ENCODE measurements around the gene ULK1.

The ULK1 gene

GRCh38 chr12:131894313-131894860 is at the start of gene ULK1:
Gene ULK1, plus strand, starts transcription at chr12:131894622. Its CDS starts 380 bp downstream, at chr12:131895002.
- DNase-seq = peak; percentile 97

GRCh38 chr12:131844656-131845055 is 49.8 kb upstream of the ULK1 start:
- no peak for DNase-seq

GRCh38 chr12:131845121-131845520 is 49.3 kb upstream of the ULK1 start:
- no peak for DNase-seq

DNA sequence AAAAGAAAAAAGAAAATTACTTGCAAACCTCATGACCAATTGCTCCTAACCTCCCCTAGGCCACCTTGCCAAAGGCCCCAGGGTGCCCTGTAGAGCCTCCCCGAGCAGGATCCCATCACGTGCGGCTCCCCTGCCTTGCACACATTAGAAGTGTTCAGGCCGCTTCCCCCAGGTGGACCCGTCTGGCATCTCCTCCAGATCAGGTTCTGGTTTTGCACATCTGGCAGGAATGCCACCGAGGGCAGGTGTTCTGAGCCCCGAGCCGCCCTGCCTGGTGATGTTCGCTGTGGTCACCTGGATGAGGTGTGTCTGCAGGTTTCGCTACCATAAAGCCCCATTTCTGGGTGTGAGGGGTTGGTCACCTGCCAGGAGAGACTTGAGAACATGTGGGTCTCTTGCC is 47.0 kb upstream of the ULK1 start:
- no peak for DNase-seq

DNA sequence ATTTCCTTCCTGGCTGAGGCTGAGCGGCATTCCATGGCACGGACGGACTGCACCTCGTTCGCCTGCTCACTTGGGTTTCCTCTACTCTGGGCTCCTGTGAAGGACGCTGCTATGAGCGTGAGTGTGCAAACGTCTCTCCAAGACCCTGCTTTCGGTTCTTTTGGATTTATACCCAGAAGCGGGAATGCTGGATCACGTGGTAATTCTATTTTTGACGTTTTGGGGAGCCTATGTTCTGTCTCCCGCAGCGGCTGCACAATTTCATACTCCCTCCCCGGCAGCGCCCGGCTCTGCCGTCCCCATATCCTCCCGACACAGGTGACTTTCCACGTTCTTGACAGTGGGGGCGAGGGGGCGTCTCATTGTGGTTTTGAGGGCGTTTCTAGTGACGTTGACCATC is 45.7 kb upstream of the ULK1 start:
- DNase-seq = no peak

DNA sequence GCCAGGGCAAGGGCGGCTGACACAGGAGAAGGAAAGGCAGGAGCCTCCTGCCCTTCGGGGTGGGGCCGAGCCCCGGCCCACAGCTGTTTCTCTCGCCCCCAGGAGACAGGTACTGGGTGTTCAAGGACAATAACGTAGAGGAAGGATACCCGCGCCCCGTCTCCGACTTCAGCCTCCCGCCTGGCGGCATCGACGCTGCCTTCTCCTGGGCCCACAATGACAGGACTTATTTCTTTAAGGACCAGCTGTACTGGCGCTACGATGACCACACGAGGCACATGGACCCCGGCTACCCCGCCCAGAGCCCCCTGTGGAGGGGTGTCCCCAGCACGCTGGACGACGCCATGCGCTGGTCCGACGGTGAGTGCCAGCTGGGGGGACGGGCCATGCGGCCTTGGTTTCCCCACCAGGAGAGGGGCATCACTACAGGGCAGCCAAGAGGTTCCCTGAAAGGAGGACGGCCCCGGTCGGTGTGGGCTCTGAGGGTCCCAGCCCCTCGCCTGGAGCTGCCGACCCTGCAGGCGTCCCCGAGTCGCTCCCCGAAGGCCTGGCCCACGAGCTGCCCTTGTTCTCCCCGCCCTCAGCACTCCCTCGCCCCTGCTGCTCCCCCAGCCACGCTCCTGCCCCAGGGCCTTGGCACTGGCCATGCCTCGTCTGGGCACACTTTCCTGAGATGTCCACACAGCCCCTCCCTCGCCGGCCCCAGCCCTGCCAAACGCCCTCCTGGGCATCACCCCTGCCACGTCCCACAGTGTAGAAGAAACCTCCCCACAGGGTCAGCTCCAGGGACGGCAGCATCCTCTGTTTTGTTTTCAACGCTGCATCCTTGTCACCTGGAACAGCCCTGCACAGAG is 44.5 kb upstream of the ULK1 start:
- DNase-seq = no peak

DNA sequence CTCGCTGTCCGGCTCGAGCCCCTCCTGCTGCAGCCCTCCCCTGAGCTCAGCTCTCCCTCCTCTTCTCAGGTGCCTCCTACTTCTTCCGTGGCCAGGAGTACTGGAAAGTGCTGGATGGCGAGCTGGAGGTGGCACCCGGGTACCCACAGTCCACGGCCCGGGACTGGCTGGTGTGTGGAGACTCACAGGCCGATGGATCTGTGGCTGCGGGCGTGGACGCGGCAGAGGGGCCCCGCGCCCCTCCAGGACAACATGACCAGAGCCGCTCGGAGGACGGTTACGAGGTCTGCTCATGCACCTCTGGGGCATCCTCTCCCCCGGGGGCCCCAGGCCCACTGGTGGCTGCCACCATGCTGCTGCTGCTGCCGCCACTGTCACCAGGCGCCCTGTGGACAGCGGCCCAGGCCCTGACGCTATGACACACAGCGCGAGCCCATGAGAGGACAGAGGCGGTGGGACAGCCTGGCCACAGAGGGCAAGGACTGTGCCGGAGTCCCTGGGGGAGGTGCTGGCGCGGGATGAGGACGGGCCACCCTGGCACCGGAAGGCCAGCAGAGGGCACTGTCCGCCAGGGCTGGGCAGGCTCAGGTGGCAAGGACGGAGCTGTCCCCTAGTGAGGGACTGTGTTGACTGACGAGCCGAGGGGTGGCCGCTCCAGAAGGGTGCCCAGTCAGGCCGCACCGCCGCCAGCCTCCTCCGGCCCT is 43.4 kb upstream of the ULK1 start:
- DNase-seq = no peak

DNA sequence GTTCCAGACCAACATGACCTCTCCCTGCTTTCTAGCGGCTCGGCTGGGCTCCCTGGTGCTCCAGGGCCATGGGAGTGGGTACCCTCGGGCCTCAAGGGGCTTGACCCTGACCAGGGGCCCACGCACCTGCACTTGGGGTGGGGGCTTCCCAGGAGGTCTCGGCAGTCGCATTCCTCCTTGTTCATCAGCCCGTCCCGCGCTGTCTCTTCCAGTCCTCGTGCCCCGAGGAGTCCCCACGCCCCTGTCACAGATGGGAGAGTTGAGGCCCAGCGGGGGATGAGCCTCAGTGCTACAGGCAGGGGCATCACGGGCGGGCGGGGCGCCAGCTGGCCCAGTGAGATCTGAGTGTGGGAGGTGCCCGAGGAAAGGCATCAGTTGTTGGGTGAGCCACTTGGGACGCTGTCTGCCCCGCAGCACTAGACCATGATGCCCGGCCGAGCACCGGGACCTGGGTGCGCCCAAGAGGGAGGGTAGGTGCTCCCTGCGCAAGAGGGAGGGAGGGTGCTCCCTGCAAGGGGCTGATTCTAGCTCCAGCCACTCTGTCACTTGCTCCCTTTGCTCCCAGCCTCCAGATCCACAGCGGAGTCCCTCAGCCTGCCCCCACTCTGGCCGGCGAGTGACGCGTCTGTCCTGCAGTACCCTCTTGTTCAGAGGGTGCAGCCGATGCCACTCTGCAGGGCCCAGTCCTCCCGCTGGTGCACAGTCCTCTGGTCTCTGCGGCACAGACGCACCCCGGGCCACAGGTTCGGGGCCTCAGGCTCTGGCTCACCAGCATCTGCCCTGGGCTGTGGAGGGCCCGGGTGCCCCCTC is 42.5 kb upstream of the ULK1 start:
- DNase-seq = no peak

GRCh38 chr12:131852551-131853299 is 41.7 kb upstream of the ULK1 start:
- no peak for DNase-seq

- no peak for DNase-seq
Observed at GRCh38 chr12:131853832-131854797, 40.3 kb upstream of the ULK1 start.

GRCh38 chr12:131854861-131855476 is 39.5 kb upstream of the ULK1 start:
- no peak for DNase-seq

DNA sequence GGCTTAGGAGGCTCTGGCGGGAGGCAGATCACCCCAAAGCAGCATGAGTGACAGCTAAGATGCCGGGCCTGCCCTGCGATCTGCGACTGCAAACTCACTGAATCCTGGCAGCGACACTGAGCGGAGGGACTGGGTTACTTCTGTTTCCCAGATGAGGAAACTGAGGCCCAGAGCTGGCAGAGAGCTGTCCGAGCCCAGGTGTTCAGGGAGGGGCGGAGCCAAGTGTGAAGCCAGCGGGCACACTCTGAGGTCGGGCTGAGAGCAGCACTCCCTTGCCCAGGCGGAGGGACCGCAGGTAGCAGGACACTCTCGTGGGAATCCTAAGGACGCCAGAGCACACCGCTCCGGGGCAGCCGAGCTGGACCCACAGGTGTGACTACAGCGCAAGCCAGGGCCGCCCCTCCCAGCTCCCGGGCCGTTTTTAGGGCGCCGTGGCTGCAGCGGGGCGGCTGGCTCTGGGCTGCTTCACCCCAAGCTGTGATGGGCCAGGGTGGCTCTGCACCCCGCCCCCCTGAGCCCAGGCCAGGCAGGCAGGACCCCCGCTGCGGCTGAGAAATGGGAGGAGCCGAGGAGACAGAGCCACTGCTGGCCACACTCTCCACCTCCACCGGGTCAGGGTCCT is 38.8 kb upstream of the ULK1 start:
- DNase-seq = no peak

DNA sequence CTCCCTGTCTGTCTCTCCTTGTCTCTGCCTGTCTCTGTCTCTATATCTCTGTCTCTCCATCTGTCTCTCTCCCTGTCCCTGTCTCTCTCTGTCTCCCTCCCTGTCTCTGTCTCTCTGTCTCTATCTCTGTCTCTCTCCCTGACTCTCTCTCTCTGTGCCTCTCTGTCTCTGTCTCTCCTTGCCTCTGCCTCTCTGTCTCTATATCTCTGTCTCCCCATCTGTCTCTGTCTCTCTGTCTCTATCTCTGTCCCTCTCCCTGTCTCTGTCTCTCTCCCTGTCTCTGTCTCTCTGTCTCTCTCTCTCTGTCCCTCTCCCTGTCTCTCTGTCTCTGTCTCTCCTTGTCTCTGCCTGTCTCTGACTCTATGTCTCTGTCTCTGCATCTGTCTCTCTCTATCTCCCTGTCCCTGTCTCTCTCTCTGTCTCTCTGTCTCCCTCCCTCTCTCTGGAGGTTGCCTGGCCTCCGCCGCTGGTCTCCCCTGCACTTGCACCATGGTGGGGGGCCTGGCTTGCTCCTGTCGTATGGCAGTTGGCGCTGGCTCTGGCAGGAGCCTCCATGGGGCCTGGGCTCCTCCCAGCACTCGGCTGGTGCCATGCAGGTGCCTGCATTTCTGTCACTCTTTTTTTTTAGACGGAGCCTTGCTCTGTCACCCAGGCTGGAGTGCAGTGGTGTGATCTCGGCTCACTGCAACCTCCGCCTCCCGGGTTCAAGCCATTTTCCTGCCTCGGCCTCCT is 37.9 kb upstream of the ULK1 start:
- no peak for DNase-seq

DNA sequence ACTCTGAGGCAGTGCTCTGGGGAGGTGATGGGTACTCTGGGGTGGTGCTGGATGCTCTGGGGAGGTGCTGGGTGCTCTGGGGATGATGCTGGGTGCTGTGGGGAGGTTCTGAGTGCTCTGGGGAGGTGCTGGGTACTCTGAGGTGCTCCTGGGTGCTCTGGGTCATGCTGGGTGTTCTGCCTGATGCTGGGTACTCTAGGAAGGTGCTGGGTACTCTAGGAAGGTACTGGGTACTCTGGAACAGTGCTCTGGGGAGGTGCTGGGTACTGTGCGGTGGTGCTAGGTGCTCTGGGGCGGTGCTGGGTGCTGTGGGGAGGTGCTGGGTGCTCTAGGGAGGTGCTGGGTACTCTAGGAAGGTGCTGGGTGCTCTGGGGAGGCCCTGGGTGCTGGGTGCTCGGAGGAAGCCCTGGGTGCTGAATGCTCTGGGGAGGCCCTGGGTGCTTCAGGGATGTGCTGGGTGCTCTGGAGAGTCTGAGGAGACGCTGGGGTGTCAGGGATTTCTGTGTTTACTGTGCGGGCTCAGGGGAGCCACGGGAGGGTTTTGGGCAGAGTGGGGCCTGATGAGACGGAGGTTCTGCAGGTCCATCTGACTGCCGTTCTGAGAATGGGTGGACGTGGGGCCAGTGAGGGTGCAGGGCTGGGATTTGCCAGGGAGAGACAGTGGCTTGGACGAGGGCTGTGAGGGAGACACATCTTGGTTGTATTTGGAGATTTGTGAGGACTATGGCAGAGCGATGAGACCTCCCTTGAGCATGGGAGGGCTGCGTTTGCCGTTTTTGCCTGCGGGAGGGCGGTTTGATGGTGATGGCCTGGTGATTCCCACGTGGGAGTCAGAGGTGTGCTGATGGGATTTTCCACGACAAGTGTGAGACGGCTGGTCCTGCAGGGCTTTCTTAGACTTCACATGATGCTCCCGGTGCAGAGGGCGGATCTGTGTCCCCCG is 36.2 kb upstream of the ULK1 start:
- no peak for DNase-seq

GRCh38 chr12:131860472-131861260 is 33.8 kb upstream of the ULK1 start:
- DNase-seq = peak; percentile 63

- DNase-seq = no peak
Observed at GRCh38 chr12:131861261-131862083, 33.0 kb upstream of the ULK1 start.

DNA sequence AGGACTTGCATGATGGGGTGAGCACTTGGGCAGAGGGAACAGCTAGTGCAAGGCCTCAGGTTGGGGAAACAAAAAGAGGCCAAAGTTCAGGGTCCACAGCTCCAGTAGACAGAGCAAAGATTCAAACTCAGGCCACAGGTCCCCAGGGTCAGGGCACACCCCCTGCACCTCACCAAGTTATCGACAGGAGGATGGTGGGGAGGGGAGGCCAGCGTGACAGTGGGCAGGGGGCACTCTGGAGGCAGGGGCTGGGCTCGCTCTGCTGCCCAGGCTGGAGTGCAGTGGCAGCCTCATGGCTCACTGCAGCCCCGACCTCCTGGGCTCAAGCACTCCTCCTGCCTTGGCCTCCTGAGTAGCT is 32.4 kb upstream of the ULK1 start:
- DNase-seq = no peak

Measured in eye (tissue), 1 donor.